Right renal pelvis (tissue), 4 donors: Measurements from ENCODE around the gene OVCH1. TPM values are rescaled to one million over a fixed set of nuclear protein-coding genes. Genes with fewer than 3 reads are reported as not detected.

Source experiments
- DNase-seq, 4 donors: peaks; one replicate each; pipeline ENCODE4 v3.0.0-alpha.2; 2013; ENCODE audit warnings: low read depth in 4 of 4, low spot score in 3 of 4, missing footprints in 1 of 4
- polyA plus RNA-seq, 4 donors: library from polyadenylated mRNA; unstranded; fragments of 120-200 nt; gene quantifications; one replicate each; pipeline ENCODE4 v1.2.1, GENCODE V29; 2013; ENCODE audit not compliant: insufficient read length in 4 of 4

The OVCH1 gene
- polyA plus RNA-seq: under 1 TPM; 0.18 to 0.49 (median 0.40) TPM

- no peak for DNase-seq
These were observed at the start of gene OVCH1 for GRCh38 chr12:29497588-29497987. OVCH1 (minus strand) TSS chr12:29497686; CDS start chr12:29497686, 0 bp downstream.

- DNase-seq: no peak
These were observed 49.7 kb upstream of the OVCH1 start for GRCh38 chr12:29547151-29547632.

- no peak for DNase-seq
These were observed 48.5 kb upstream of the OVCH1 start for GRCh38 chr12:29546000-29546399.

GRCh38 chr12:29545102-29545467 is 47.6 kb upstream of the OVCH1 start:
- DNase-seq: no peak

- no peak for DNase-seq
These were observed 47.1 kb upstream of the OVCH1 start for GRCh38 chr12:29544428-29545101.

GRCh38 chr12:29543036-29543435 is 45.5 kb upstream of the OVCH1 start:
- DNase-seq: no peak

- DNase-seq: no peak
These were observed 39.8 kb upstream of the OVCH1 start for GRCh38 chr12:29537298-29537697.

GRCh38 chr12:29534935-29535334 is 37.4 kb upstream of the OVCH1 start:
- no peak for DNase-seq

- no peak for DNase-seq
These were observed 36.5 kb upstream of the OVCH1 start for GRCh38 chr12:29533815-29534489.

GRCh38 chr12:29531471-29531870 is 34.0 kb upstream of the OVCH1 start:
- no peak for DNase-seq

GRCh38 chr12:29530436-29530835 is 33.0 kb upstream of the OVCH1 start:
- no peak for DNase-seq

GRCh38 chr12:29528161-29528560 is 30.7 kb upstream of the OVCH1 start:
- no peak for DNase-seq

- no peak for DNase-seq
These were observed 24.5 kb upstream of the OVCH1 start for GRCh38 chr12:29521951-29522350.

- DNase-seq: peak; percentile 30 to 39 (median 36)
These were observed 22.2 kb upstream of the OVCH1 start for GRCh38 chr12:29519585-29520182.

GRCh38 chr12:29518407-29518806 is 20.9 kb upstream of the OVCH1 start:
- DNase-seq: no peak

- no peak for DNase-seq
These were observed 19.8 kb upstream of the OVCH1 start for GRCh38 chr12:29517264-29517663.

GRCh38 chr12:29516431-29516875 is 19.0 kb upstream of the OVCH1 start:
- DNase-seq: no peak

- DNase-seq: no peak
These were observed 13.2 kb upstream of the OVCH1 start for GRCh38 chr12:29510591-29511185.

- no peak for DNase-seq
These were observed 12.0 kb upstream of the OVCH1 start for GRCh38 chr12:29509503-29509902.

GRCh38 chr12:29508949-29509348 is 11.5 kb upstream of the OVCH1 start:
- no peak for DNase-seq

- DNase-seq: no peak
These were observed 7.6 kb upstream of the OVCH1 start for GRCh38 chr12:29505122-29505521.
